ENCODE data around the gene MRAS.

The MRAS gene

GRCh38 chr3:138340511-138340910 is 7.9 kb upstream of the MRAS start:
- no peak for TF ChIP-seq CTCF (IDR thresholded peaks at IDR 0.05; ENCODE audit: low read depth, low read length)
- no peak for DNase-seq (ENCODE audit: extremely low read depth, low read depth)

- no peak for TF ChIP-seq CTCF (IDR thresholded peaks at IDR 0.05; ENCODE audit: low read depth, low read length)
These were observed 3.6 kb upstream of the MRAS start for GRCh38 chr3:138344754-138345153.

GRCh38 chr3:138348754-138349739 is 668 bp downstream of the MRAS start:
- TF ChIP-seq CTCF (IDR thresholded peaks at IDR 0.05; ENCODE audit: low read depth, low read length), result no peak; the same call in 1 of the 2 replicates
- no peak for DNase-seq (ENCODE audit: extremely low read depth, low read depth)

More at GRCh38 chr3:138344754-138345153, 3.6 kb upstream of the MRAS start:
- no peak for DNase-seq (ENCODE audit: extremely low read depth, low read depth)

GRCh38 chr3:138349926-138350665 is 1.7 kb downstream of the MRAS start:
- TF ChIP-seq CTCF (IDR thresholded peaks at IDR 0.05; ENCODE audit: low read depth, low read length), result no peak
- DNase-seq (ENCODE audit: extremely low read depth, low read depth), result no peak

GRCh38 chr3:138351151-138351550 is 2.8 kb downstream of the MRAS start:
- TF ChIP-seq CTCF (IDR thresholded peaks at IDR 0.05; ENCODE audit: low read depth, low read length), result no peak
- DNase-seq (ENCODE audit: extremely low read depth, low read depth), result no peak

- no peak for DNase-seq (ENCODE audit: extremely low read depth, low read depth)
- TF ChIP-seq CTCF (IDR thresholded peaks at IDR 0.05; ENCODE audit: low read depth, low read length), result no peak
These were observed 3.7 kb downstream of the MRAS start for GRCh38 chr3:138351916-138352550.
